MCF 10A (cell line): ENCODE results near the gene CCR5AS.

ENCODE experiments used
- BruUV-seq: library from RNA; stranded (reverse); fragments of 400-500 nt; replicated peaks from 2 replicates; lab custom pipeline; 2021; lab: Mats Ljungman, UMichigan
- CTCF ChIA-PET: fragments of 300-600 bp; sonication (Branson Sonifier 250); formaldehyde crosslinking; extraction: SDS; loops from one replicate; lab custom pipeline; 2021; ENCODE audit warnings: antibody characterized with exemption, inconsistent platforms; lab: Yijun Ruan, JAX
- POLR2A ChIA-PET: fragments of 300-600, 350-650 bp; sonication (Branson Sonifier 250); formaldehyde crosslinking; extraction: SDS; loops from one replicate; lab custom pipeline; 2020; ENCODE audit warnings: antibody characterized with exemption, inconsistent platforms; lab: Yijun Ruan, JAX
- DNase-seq: peaks from one replicate; pipeline ENCODE4 v3.0.0-alpha.2; 2018; ENCODE audit not compliant: unreplicated experiment
- H3K27ac Mint-ChIP-seq: one replicate; pipeline ENCODE4 v1.8.0; 2022; ENCODE audit warnings: mild to moderate bottlenecking, low read depth, mixed read lengths; ENCODE audit not compliant: unreplicated experiment
- H3K27me3 Mint-ChIP-seq: one replicate; pipeline ENCODE4 v1.8.0; 2022; ENCODE audit warnings: mixed read lengths; ENCODE audit not compliant: insufficient read depth, unreplicated experiment
- H3K36me3 Mint-ChIP-seq: one replicate; pipeline ENCODE4 v1.8.0; 2022; ENCODE audit warnings: mild to moderate bottlenecking, moderate library complexity, mixed read lengths; ENCODE audit not compliant: insufficient read depth, unreplicated experiment
- H3K4me1 Mint-ChIP-seq: one replicate; pipeline ENCODE4 v1.8.0; 2022; ENCODE audit warnings: mixed read lengths; ENCODE audit not compliant: insufficient read depth, unreplicated experiment
- H3K4me3 Mint-ChIP-seq: one replicate; pipeline ENCODE4 v1.8.0; 2022; ENCODE audit warnings: mild to moderate bottlenecking, moderate library complexity, mixed read lengths; ENCODE audit not compliant: unreplicated experiment
- H3K9me3 Mint-ChIP-seq: one replicate; pipeline ENCODE4 v1.8.0; 2022; ENCODE audit warnings: mixed read lengths; ENCODE audit not compliant: unreplicated experiment
- CTCF ChIP-seq: fragments of 200-600 bp; IDR thresholded peaks from one replicate; pipeline ENCODE4 v1.8.0; 2022; ENCODE audit warnings: antibody characterized with exemption, mild to moderate bottlenecking; ENCODE audit not compliant: unreplicated experiment
- intact Hi-C: fragments of 100-400 bp; cut with micrococcal nuclease; formaldehyde crosslinking; loops from 2 replicates; pipeline ENCODE4 v1.14.1; 2022

The CCR5AS gene

GRCh38 chr3:46351646-46352045, 55.2 kb downstream of the CCR5AS start:
- BruUV-seq: no TSS peak
- no peaks in the 10 kb centered on the region for H3K9me3 Mint-ChIP-seq
- ChIA-PET CTCF (interaction anchor here (0.6 to 0.7 kb wide), 2 partner anchors 20 to 327 kb away, joined by 3 read pairs; no protein-coding TSS in a partner anchor), POLR2A (interaction anchor here (0.8 to 2.2 kb wide), 3 partner anchors 13 to 40 kb away, joined by 4 to 9 read pairs (median 8); no protein-coding TSS in a partner anchor)
- H3K27me3 Mint-ChIP-seq: peaks cover 59% of the 10 kb centered on the region
- no peak for TF ChIP-seq CTCF
- intact Hi-C loops: no loop called here
- DNase-seq: peak; percentile 60
- H3K4me3 Mint-ChIP-seq: no peak overlapping the region
- H3K27ac Mint-ChIP-seq: no peak overlapping the region
- H3K36me3 Mint-ChIP-seq: no peaks in the 10 kb centered on the region
- peaks cover 22% of the 10 kb centered on the region for H3K4me1 Mint-ChIP-seq

GRCh38 chr3:46350262-46350565, 56.7 kb downstream of the CCR5AS start:
- Mint-ChIP-seq H3K9me3 (no peaks in the 10 kb centered on the region), H3K27me3 (peaks cover 44% of the 10 kb centered on the region), H3K36me3 (no peaks in the 10 kb centered on the region), H3K27ac (no peak overlapping the region), H3K4me1 (peaks cover 22% of the 10 kb centered on the region), H3K4me3 (no peak overlapping the region)
- POLR2A ChIA-PET: interaction anchor here (0.8 to 2.2 kb wide), 2 partner anchors 9 to 15 kb away, joined by 4 to 9 read pairs; no protein-coding TSS in a partner anchor
- DNase-seq: no peak
- CTCF ChIA-PET: interaction anchor here (0.6 kb wide), 1 partner anchor 264 kb away, joined by 4 read pairs; no protein-coding TSS in a partner anchor
- intact Hi-C loops: no loop called here
- no TSS peak for BruUV-seq
- no peak for TF ChIP-seq CTCF

- Mint-ChIP-seq H3K4me3 (no peak overlapping the region), H3K27ac (no peak overlapping the region), H3K36me3 (no peaks in the 10 kb centered on the region), H3K27me3 (peaks cover 39% of the 10 kb centered on the region), H3K9me3 (no peaks in the 10 kb centered on the region), H3K4me1 (peaks cover 22% of the 10 kb centered on the region)
- BruUV-seq: no TSS peak
- ChIA-PET CTCF (interaction anchor here (0.7 kb wide), 1 partner anchor 273 kb away, joined by 3 read pairs; no protein-coding TSS in a partner anchor), POLR2A (interaction anchor here (0.8 to 2.2 kb wide), 2 partner anchors 10 to 14 kb away, joined by 4 to 9 read pairs; no protein-coding TSS in a partner anchor)
- intact Hi-C loops: no loop called here
- DNase-seq: no peak
- TF ChIP-seq CTCF: no peak
Measured at GRCh38 chr3:46349484-46350261, 57.2 kb downstream of the CCR5AS start.

- intact Hi-C loops: no loop called here
- H3K4me3 Mint-ChIP-seq: no peak overlapping the region
- ChIA-PET CTCF (interaction anchor here (0.7 kb wide), 1 partner anchor 272 kb away, joined by 3 read pairs; no protein-coding TSS in a partner anchor), POLR2A (no interaction called here)
- BruUV-seq: no TSS peak
- no peak for DNase-seq
- H3K9me3 Mint-ChIP-seq: peaks cover 6% of the 10 kb centered on the region
- H3K27me3 Mint-ChIP-seq: peaks cover 32% of the 10 kb centered on the region
- no peak overlapping the region for H3K27ac Mint-ChIP-seq
- no peak for TF ChIP-seq CTCF
- no peaks in the 10 kb centered on the region for H3K36me3 Mint-ChIP-seq
- H3K4me1 Mint-ChIP-seq: peaks cover 18% of the 10 kb centered on the region
Measured at GRCh38 chr3:46348823-46349482, 57.9 kb downstream of the CCR5AS start.
